Coronary artery (tissue), 2 donors: Measurements from ENCODE around the gene ACLY.
"Not testable (repeated sequence)": the region's sequence is repeated elsewhere in the genome, so short reads cannot be mapped to it uniquely, and the experiment has no call there.

ENCODE experiments used
- DNase-seq: peaks from one replicate; pipeline ENCODE4 v3.0.0-alpha.2; 2017; ENCODE audit warnings: low spot score
- H3K27ac ChIP-seq, 2 donors: fragments of 200-600 bp; sonication (generic); one replicate each; pipeline ENCODE4 v1.5.1; 2016 to 2019
- H3K4me3 ChIP-seq: fragments of 200-600 bp; sonication (generic); 2 replicates; pipeline ENCODE4 v1.5.1; 2016; ENCODE audit warnings: mild to moderate bottlenecking, moderate library complexity
- TF ChIP-seq, protein P1 (sequence below): fragments of 200-600 bp; sonication (generic); IDR thresholded peaks from one replicate; pipeline ENCODE4 v1.5.1; 2019; ENCODE audit warnings: antibody characterized with exemption

The ACLY gene

DNA sequence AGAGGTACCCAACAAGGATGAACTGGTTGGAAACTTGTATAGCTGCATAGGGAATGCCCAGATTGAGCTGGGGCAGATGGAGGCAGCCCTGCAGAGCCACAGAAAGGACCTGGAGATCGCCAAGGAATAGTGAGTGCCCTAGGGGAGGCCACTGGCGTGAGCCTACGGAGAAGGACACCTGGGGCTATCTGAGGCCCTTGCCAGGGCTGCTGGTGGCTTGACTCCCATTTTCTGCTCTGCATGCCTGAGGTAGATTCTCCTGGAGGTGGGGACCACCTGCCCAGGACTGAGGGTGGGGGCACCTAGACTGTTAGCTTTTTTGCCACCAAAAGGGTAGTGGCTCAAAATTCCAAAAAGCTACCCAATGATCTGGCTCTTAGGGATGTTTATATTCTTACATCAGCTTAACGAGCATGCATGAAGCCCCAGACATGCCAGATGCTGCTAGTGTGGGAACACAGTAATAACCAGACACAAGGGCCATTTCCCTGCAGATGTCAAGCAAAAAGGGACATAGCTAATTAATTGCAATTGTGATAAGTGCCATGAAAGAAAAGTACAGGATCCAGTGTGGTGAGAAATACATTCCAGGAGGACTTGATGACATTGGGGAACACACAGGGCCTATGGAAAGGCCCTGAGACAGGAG lies 20.4 kb upstream of the ACLY start:
- Histone ChIP-seq H3K4me3 (no peak overlapping the region), H3K27ac (no peak overlapping the region)
- TF ChIP-seq, protein P1, sequence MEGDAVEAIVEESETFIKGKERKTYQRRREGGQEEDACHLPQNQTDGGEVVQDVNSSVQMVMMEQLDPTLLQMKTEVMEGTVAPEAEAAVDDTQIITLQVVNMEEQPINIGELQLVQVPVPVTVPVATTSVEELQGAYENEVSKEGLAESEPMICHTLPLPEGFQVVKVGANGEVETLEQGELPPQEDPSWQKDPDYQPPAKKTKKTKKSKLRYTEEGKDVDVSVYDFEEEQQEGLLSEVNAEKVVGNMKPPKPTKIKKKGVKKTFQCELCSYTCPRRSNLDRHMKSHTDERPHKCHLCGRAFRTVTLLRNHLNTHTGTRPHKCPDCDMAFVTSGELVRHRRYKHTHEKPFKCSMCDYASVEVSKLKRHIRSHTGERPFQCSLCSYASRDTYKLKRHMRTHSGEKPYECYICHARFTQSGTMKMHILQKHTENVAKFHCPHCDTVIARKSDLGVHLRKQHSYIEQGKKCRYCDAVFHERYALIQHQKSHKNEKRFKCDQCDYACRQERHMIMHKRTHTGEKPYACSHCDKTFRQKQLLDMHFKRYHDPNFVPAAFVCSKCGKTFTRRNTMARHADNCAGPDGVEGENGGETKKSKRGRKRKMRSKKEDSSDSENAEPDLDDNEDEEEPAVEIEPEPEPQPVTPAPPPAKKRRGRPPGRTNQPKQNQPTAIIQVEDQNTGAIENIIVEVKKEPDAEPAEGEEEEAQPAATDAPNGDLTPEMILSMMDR, result no peak
- DNase-seq, result no peak

DNA sequence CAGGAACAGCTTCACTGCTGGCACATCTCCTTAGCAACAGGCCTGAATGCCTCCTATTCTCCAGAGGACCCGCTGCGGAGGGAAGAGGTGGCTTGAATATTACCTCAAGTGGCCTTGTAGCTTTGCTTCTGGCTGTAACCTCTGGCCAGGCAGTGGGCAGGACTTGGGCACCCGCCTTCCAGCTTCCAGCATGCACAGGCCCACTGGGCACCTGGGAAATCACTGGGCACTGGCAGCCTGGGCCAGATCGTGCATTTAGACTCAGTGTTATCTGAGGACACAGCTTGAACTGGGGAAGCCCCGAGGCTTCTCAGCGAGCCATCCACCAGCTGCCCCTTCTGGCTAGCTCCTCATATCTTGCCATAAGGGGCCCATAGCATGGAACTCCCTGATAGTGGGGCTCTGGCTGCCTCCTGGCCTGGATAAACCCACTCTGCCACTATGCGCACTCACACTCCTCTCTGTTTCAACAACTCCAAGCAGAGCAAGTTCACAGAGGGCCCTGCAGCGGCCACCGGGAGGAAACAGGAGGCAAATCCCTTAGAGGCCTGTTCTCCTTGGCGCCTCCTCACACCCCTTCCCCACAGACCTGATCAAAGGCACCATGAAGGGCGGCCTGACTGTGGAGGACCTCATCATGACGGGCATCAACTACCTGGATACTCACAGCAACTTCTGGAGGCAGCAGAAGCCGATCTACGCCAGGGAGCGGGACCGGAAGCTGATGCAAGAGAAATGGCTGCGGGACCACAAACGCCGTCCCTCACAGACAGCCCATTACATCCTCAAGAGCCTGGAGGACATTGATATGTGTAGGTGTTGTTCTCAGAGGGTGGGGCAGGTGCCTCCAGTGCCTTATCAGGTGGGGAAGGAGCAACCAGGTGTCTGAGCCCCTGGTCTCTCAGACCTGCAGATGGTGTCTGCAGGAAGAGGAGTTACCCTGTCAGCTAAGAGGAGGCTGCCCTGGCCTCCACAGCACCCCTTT lies 19.5 kb upstream of the ACLY start:
- Histone ChIP-seq H3K4me3 (no peak overlapping the region), H3K27ac (no peak overlapping the region)
- TF ChIP-seq, protein P1, result no peak
- DNase-seq, result no peak

DNA sequence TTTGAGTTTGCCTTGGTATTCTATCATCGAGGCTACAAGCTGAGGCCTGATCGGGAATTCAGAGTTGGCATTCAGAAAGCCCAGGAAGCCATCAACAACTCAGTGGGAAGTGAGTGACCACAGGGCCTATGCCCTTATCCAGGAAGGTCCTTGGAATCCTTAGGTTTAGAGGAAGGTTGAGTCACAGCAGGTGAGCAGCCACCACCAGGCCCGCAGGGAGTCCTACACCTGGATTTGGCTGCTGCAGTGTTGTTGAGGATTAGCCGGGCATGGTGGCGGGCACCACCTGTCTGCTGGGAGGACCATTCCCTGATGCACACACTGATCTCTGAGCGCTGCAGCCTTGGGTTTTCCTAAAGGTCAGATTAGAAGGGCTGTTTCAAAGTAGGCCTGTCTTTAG lies 16.9 kb upstream of the ACLY start:
- no peak overlapping the region for H3K4me3 ChIP-seq
- no peak overlapping the region for H3K27ac ChIP-seq
- DNase-seq, result no peak
- TF ChIP-seq, protein P1, result no peak

DNA sequence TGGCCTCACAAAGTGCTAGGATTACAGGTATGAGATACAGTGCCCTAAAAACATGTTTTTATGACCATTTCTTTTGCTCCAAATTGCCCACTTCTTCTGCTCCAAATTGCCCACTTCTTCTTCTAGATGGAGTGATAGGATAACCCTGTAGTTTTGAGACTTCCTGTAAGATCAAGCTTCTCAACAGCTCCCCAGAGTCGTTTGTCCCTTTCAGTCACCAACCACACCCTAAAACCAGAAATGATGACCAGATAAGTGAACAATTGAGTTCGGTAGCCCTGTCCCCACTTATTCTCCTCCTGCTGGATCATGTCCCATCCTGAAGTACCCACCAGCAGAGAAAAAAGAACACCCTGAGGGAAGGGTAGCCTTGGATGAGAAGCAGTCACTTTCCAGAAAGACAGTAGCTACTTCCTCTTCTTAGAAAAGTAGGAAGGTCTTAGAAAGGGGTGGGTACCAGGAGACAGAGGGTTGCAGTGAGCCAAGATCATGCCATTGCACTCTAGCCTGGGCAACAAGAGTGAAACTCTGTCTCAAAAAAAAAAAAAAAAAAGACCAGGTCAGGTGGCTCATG lies 14.2 kb upstream of the ACLY start:
- no peak overlapping the region for H3K27ac ChIP-seq
- H3K4me3 ChIP-seq, result no peak overlapping the region
- TF ChIP-seq, protein P1, result no peak
- DNase-seq, result no peak

DNA sequence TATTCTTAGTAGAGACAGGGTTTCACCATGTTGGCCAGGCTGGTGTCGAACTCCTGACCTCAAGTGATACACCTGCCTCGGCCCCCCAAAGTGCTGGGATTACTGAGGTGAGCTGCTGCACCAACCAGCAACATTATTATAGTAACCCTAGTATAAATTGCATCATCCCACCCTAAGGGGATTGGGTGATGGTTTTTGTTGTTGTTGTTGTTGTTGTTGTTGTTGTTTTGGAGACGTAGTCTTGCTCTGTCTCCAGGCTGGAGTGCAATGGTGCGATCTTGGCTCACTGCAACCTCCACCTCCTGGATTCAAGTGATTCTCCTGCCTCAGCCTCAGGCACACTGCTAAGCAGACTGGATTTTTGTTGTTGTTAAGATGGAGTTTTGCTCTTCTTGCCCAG lies 13.0 kb upstream of the ACLY start:
- DNase-seq, H3K4me3 ChIP-seq, H3K27ac ChIP-seq: not testable (repeated sequence)

DNA sequence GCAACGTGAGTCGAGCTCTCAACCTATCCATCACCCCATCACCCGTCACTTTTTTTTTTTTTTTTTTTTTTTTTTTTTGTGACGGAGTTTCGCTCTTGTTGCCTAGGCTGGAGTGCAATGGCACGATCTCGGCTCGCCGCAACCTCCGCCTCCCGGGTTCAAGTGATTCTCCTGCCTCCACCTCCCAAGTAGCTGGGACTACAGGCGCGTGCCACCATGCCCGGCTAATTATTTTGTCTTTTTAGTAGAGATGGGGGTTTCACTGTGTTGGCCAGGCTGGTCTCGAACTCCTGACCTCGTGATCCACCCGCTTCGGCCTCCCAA lies 12.0 kb upstream of the ACLY start:
- DNase-seq, result not testable (repeated sequence)
- H3K4me3 ChIP-seq, result peak overlapping the region; percentile 69
- peak overlapping the region in 1 of 2 donors; percentile 84 for H3K27ac ChIP-seq

DNA sequence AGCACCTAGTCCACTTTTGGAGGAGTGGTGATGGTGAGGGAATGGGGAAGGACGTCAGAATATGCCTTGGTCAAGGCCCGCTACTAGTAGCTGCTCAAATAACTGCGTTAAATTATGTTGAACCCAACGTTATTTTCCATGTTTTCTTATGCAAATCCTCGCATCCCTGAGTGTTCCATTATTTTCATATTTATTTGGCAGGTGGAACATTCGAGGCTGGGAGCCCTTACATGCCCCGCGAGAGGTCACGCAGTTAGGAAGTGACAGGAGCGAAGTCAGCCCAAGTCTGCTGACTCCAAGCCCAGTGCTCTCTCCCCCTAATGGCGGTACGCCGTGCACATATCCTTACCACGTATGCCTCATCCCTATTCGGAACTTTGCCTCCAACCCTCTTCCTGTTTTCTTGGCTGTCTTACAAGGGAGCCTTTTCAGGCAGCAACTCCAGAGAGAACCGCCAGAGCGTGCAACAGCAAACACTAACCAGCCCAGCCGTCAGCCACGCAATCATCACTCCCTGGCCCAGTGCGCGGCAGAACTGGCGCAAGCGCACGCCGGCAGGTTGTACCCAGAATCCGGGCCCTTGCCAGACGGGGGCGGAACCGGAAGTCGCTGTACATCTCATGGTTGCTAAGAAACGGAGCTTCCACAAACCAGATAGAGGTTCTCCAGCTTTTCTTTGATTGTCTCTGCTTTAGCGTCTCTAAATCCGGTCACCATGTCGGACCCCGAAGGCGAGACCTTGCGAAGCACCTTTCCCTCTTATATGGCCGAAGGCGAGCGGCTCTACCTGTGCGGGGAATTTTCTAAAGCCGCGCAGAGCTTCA lies 11.5 kb upstream of the ACLY start, which contains the start of gene ODAD4:
ODAD4 (plus strand) TSS at position 609 of the 824 bp plus-strand sequence; CDS start at position 716, 107 bp downstream.
- DNase-seq, result peak; percentile 98
- Histone ChIP-seq H3K27ac (peak within 1 kb of the TSS; percentile 67 to 84), H3K4me3 (peak within 1 kb of the TSS; percentile 69)
- TF ChIP-seq, protein P1, result peak; percentile 28
